GM12872 (cell line): Measurements from ENCODE around the gene GPC5.

Experiments used
- CTCF ChIP-seq: IDR thresholded peaks from 3 replicates; pipeline ENCODE4 v1.5.1; 2011; ENCODE audit warnings: low read depth, mild to moderate bottlenecking, low read length, moderate library complexity; ENCODE audit not compliant: insufficient read depth

Gene GPC5

GRCh38 chr13:92838786-92839185 is 1440.4 kb downstream of the GPC5 start:
- no peak for TF ChIP-seq CTCF

- TF ChIP-seq CTCF, result no peak
Observed at GRCh38 chr13:92842145-92842544, 1443.7 kb downstream of the GPC5 start.

GRCh38 chr13:92843549-92843948 is 1445.1 kb downstream of the GPC5 start:
- no peak for TF ChIP-seq CTCF

- TF ChIP-seq CTCF, result no peak
Observed at GRCh38 chr13:92849381-92849780, 1451.0 kb downstream of the GPC5 start.

GRCh38 chr13:92864584-92865284 is 1466.3 kb downstream of the GPC5 start:
- TF ChIP-seq CTCF, result no peak

- TF ChIP-seq CTCF, result no peak
Observed at GRCh38 chr13:92873029-92873428, 1474.6 kb downstream of the GPC5 start.

- no peak for TF ChIP-seq CTCF
Observed at GRCh38 chr13:92886535-92887077, 1488.2 kb downstream of the GPC5 start.
